Activated T-helper 2 cell treated with anti-CD3 and anti-CD28 coated beads, Interferon-gamma antibody, Interleukin-2, Interleukin-4, amounts not matched to agents 10 μg/mL and 5 μg/mL and 100 μg/mL, durations not matched to agents 14 hours and 24 hours and 36 hours (primary cell): ENCODE data around the gene ENTREP3. TPM values are rescaled to one million over a fixed set of nuclear protein-coding genes. Genes with fewer than 3 reads are reported as not detected.
A peak's percentile ranks its signal among the peaks of the same experiment; 100 is the strongest.
"Not testable (repeated sequence)": the region's sequence is repeated elsewhere in the genome, so short reads cannot be mapped to it uniquely, and the experiment has no call there.

ENCODE experiments used
- DNase-seq: peaks from one replicate; pipeline ENCODE4 v3.0.0; 2021; ENCODE audit warnings: low spot score
- H3K27ac Mint-ChIP-seq: one replicate; pipeline ENCODE4 v1.8.0; 2021; ENCODE audit warnings: mixed read lengths
- H3K27me3 Mint-ChIP-seq: one replicate; pipeline ENCODE4 v1.8.0; 2021; ENCODE audit warnings: low read depth, mixed read lengths
- H3K36me3 Mint-ChIP-seq: one replicate; pipeline ENCODE4 v1.8.0; 2021; ENCODE audit warnings: low read depth, mixed read lengths
- H3K4me1 Mint-ChIP-seq: one replicate; pipeline ENCODE4 v1.8.0; 2021; ENCODE audit warnings: low read depth, mixed read lengths
- H3K4me3 Mint-ChIP-seq: one replicate; pipeline ENCODE4 v1.8.0; 2021; ENCODE audit warnings: low read depth, mild to moderate bottlenecking, moderate library complexity, mixed read lengths
- H3K9me3 Mint-ChIP-seq: one replicate; pipeline ENCODE4 v1.8.0; 2021; ENCODE audit warnings: mixed read lengths
- intact Hi-C: fragments of 100-400 bp; cut with micrococcal nuclease; formaldehyde crosslinking; loops from one replicate; pipeline ENCODE4 v1.15.1; 2023
- total RNA-seq: library from RNA; stranded (reverse); gene quantifications from 2 replicates; pipeline ENCODE4 v1.2.3, GENCODE V29; 2022

Gene ENTREP3
- total RNA-seq, 1 donor from 2014 or later: 45.5 TPM

- Mint-ChIP-seq H3K4me3 (peak overlapping the region; percentile 95), H3K9me3 (no peaks in the 10 kb centered on the region), H3K36me3 (peaks cover 14% of the 10 kb centered on the region), H3K4me1 (peaks cover 26% of the 10 kb centered on the region), H3K27ac (peak overlapping the region; percentile 94), H3K27me3 (no peaks in the 10 kb centered on the region)
- DNase-seq: peak; percentile 74
- intact Hi-C loops: loop anchor here (1.0 to 5.0 kb wide), 2 partner anchors 34 to 50 kb away; no protein-coding TSS in a partner anchor
Measured at GRCh38 chr1:155226188-155226909, 28.9 kb downstream of the ENTREP3 start.

GRCh38 chr1:155225404-155225759, 29.9 kb downstream of the ENTREP3 start:
- not testable (repeated sequence) for H3K27me3 Mint-ChIP-seq, DNase-seq, H3K27ac Mint-ChIP-seq, H3K9me3 Mint-ChIP-seq
- Mint-ChIP-seq H3K36me3 (peaks cover 14% of the 10 kb centered on the region), H3K4me1 (peaks cover 23% of the 10 kb centered on the region), H3K4me3 (peak overlapping the region; percentile 95)
- intact Hi-C loops: loop anchor here (5.0 kb wide), 1 partner anchor 33 kb away; no protein-coding TSS in a partner anchor

- intact Hi-C loops: no loop called here
- Mint-ChIP-seq H3K9me3 (no peaks in the 10 kb centered on the region), H3K36me3 (peaks cover 14% of the 10 kb centered on the region), H3K4me3 (no peak overlapping the region), H3K4me1 (peaks cover 33% of the 10 kb centered on the region), H3K27ac (peak overlapping the region; percentile 22), H3K27me3 (no peaks in the 10 kb centered on the region)
- no peak for DNase-seq
Measured at GRCh38 chr1:155223047-155223446, 32.2 kb downstream of the ENTREP3 start.

GRCh38 chr1:155220211-155220965, 34.9 kb downstream of the ENTREP3 start:
- H3K36me3 Mint-ChIP-seq, H3K27ac Mint-ChIP-seq, H3K9me3 Mint-ChIP-seq, H3K4me3 Mint-ChIP-seq, H3K27me3 Mint-ChIP-seq, intact Hi-C loops, DNase-seq: not testable (repeated sequence)
- H3K4me1 Mint-ChIP-seq: peaks cover 18% of the 10 kb centered on the region

- H3K4me3 Mint-ChIP-seq: no peak overlapping the region
Measured at GRCh38 chr1:155219592-155220031, 35.7 kb downstream of the ENTREP3 start.

DNA sequence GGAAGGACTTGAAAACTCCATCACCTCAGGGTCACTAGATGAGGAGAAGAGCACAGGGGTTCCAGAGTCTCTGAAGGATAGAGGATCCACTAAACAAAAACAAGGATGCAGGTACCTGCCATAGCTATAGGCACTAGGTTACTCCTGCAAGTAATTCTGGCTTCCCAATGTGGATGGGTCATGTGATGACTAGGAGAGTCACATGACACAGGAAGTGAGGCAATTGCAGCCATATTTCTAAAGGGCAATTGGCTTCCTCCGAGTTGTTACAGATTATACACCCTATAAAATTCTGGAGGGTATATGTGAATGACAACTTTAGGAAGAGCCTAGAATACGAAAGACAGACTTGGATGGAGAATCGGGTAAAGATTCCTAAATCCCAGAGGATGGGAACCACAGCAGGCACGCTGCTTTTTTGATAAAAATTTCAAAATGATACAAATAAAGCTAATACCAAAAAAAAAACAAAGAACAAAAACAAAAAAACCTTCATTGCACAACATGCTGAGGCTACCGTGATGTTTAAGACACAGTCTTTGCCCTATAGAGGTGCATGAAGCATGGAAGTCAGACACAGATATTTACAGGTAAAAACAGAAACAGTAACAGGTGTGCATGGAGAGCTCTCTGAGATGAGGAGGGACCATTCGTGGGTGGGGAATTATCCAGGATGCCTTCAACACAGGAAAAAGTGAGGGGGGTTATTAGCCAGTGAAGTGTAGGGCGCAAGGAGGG, 36.3 kb downstream of the ENTREP3 start:
- Mint-ChIP-seq H3K4me3 (no peak overlapping the region), H3K4me1 (peaks cover 16% of the 10 kb centered on the region), H3K27ac (peak overlapping the region; percentile 71), H3K36me3 (peaks cover 9% of the 10 kb centered on the region), H3K9me3 (no peaks in the 10 kb centered on the region), H3K27me3 (no peaks in the 10 kb centered on the region)
- DNase-seq: no peak
- intact Hi-C loops: no loop called here

More at GRCh38 chr1:155219592-155220031, 35.7 kb downstream of the ENTREP3 start:
- Mint-ChIP-seq H3K36me3 (peaks cover 12% of the 10 kb centered on the region), H3K9me3 (no peaks in the 10 kb centered on the region), H3K27me3 (no peaks in the 10 kb centered on the region), H3K27ac (peak overlapping the region; percentile 71), H3K4me1 (peaks cover 16% of the 10 kb centered on the region)
- DNase-seq: no peak
- intact Hi-C loops: no loop called here

- not testable (repeated sequence) for H3K9me3 Mint-ChIP-seq
Measured at GRCh38 chr1:155214702-155215101, 40.6 kb downstream of the ENTREP3 start.

DNA sequence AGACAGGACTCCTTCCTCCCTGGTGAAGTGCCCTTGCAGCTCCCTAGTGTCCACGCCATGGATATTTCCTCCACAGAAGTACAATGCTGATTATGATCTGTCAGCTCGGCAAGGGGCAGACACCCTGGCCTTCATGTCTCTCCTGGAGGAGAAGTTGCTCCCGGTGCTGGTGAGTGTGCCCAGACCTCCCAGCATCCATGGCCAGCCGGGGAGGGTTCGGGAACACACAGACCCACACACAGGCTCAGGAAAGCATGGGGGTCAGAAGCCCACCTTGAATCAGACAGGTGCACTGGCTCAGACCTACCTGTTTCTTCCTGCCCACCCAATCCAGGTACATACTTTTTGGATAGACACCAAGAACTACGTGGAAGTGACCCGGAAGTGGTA, 43.2 kb downstream of the ENTREP3 start:
- peaks cover 23% of the 10 kb centered on the region for H3K4me1 Mint-ChIP-seq
- H3K27me3 Mint-ChIP-seq, intact Hi-C loops, DNase-seq, H3K27ac Mint-ChIP-seq, H3K4me3 Mint-ChIP-seq, H3K9me3 Mint-ChIP-seq: not testable (repeated sequence)
- H3K36me3 Mint-ChIP-seq: peaks cover 14% of the 10 kb centered on the region

More at GRCh38 chr1:155214702-155215101, 40.6 kb downstream of the ENTREP3 start:
- peaks cover 21% of the 10 kb centered on the region for H3K4me1 Mint-ChIP-seq
- H3K27ac Mint-ChIP-seq, H3K4me3 Mint-ChIP-seq, DNase-seq, H3K27me3 Mint-ChIP-seq, intact Hi-C loops: not testable (repeated sequence)
- H3K36me3 Mint-ChIP-seq: peaks cover 14% of the 10 kb centered on the region

DNA sequence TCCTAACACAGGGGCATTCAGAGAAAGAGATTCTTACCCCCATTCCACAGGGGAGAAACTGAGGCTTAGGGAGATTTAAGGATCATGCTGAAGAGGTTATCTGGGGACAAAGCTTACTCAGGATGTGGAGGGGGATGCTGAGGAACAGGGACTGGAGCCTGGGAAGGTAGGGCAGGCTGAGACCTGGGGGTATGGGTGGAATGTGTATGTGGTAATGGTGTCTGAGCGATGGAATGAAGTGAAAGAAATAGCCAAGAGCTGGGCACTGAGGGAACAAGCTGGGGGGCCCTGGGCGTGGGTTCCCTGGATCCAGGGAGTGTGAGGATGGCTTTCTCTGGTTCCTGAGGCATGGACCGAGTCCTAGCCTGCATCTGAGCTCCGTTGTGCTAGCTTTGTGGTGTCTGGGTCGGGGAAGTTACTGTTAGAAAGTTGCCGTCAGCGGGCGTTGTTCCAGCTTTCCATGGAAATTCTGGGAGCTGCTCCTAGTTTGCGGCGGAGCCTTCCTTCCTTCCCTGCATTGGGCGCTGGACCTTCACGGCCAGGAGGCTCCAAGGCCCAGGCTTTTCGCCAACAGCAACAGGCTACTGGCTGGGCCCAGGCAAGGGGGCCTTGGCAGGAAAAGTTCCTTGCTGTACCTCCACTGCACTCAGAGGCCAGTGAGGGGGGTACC, 43.8 kb downstream of the ENTREP3 start:
- H3K27ac Mint-ChIP-seq, H3K27me3 Mint-ChIP-seq, DNase-seq, H3K9me3 Mint-ChIP-seq, H3K4me3 Mint-ChIP-seq, intact Hi-C loops: not testable (repeated sequence)
- Mint-ChIP-seq H3K4me1 (peaks cover 26% of the 10 kb centered on the region), H3K36me3 (peaks cover 14% of the 10 kb centered on the region)

DNA sequence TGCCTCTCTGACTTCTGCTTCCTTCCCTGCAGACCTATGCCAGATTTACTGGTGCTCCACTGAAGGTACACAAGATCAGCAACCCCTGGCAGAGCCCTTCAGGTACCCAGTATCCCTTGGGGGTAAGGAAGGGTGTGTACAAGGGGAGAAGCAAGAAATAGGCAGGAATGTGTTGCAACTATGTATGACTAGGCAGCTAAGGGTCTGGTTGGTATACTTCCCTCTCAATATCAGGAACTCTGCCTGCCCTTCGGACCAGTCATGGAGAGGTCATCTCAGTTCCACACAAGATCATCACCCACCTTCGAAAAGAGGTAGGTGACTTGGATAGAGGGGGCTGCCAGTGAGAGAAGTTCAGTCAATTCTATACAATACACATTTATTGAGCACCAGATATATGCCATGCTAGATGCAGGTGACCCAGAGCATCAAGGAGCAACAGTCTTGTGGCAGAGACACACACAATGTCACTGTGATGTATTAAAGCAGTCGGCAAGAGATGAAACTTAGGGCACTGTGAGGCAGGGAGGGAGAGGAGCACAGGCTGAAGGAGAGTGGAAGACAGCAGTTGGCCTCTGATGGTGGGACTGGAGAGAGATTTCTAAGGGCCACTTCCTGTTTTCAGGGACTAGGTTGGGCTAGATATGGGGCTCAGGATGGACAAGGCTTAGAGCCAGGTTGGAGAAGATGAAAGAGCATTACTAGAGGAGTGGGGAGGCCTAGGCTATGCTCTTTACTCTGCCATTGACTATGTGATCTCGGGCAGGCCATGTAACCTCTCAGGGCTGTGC, 44.8 kb downstream of the ENTREP3 start:
- Mint-ChIP-seq H3K4me3 (peak overlapping the region; percentile 52), H3K27ac (no peak overlapping the region), H3K27me3 (no peaks in the 10 kb centered on the region), H3K9me3 (no peaks in the 10 kb centered on the region), H3K36me3 (peaks cover 14% of the 10 kb centered on the region), H3K4me1 (peaks cover 26% of the 10 kb centered on the region)
- DNase-seq: no peak
- intact Hi-C loops: no loop called here

DNA sequence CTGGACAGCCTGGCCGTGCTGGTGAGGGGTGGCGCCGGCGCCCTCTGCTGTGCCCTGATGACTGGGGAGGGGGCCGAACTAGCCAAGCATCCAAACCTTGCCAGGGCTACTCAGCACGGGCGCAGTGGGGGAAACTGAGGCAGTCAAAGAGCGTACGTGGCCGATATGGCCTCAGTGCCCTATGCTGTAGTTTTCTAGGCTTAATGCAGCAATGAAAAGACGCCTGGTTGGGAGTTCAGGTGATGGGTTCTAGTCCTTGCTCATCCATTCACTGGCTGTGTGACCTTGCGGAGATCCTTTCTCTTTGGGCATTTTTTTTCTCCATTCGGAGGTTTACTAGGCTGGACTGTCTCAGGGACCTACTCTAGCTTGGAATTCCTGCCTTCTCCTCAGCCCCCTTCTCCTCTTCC, 46.0 kb downstream of the ENTREP3 start:
- Mint-ChIP-seq H3K9me3 (no peaks in the 10 kb centered on the region), H3K4me3 (peak overlapping the region; percentile 92), H3K27ac (peak overlapping the region; percentile 87), H3K4me1 (peaks cover 24% of the 10 kb centered on the region), H3K27me3 (no peaks in the 10 kb centered on the region), H3K36me3 (peaks cover 7% of the 10 kb centered on the region)
- no peak for DNase-seq
- intact Hi-C loops: loop anchor here (1.0 to 5.0 kb wide), 5 partner anchors 15 to 843 kb away; partner anchors contain the start of genes HCN3, LAMTOR2 and UBQLN4
